Mesenchymal stem cell (in vitro differentiated cells and primary cell): ENCODE data around the gene DNMT3L.

Source experiments
- DNase-seq: peaks from one replicate; pipeline ENCODE4 v3.0.0-alpha.2; 2013
- H2AFZ ChIP-seq: one replicate; pipeline ENCODE4 v1.6.1; 2013; ENCODE audit warnings: low read depth, mild to moderate bottlenecking, control low read depth, inconsistent platforms, low read length, moderate library complexity
- H2AK5ac ChIP-seq: 2 replicates; pipeline ENCODE4 v1.6.1; 2013; ENCODE audit warnings: low read length, moderate library complexity, mild to moderate bottlenecking, inconsistent platforms; ENCODE audit not compliant: severe bottlenecking
- H2BK120ac ChIP-seq: one replicate; pipeline ENCODE4 v1.6.1; 2013; ENCODE audit warnings: low read depth, mild to moderate bottlenecking, inconsistent platforms, low read length, moderate library complexity
- H2BK12ac ChIP-seq, 2 experiments: one replicate each; pipeline ENCODE4 v1.6.1; 2013; ENCODE audit warnings: inconsistent platforms in 2 of 2, low read length in 2 of 2, mild to moderate bottlenecking in 2 of 2, moderate library complexity in 2 of 2, control low read depth in 1 of 2
- H2BK15ac ChIP-seq: one replicate; pipeline ENCODE4 v1.6.1; 2013; ENCODE audit warnings: mild to moderate bottlenecking, low read depth, inconsistent platforms; ENCODE audit not compliant: poor library complexity, severe bottlenecking
- H2BK5ac ChIP-seq: 2 replicates; pipeline ENCODE4 v1.6.1; 2013; ENCODE audit warnings: low read depth, mild to moderate bottlenecking, low read length, control low read depth, inconsistent platforms; ENCODE audit not compliant: poor library complexity, severe bottlenecking
- H3K14ac ChIP-seq, 2 experiments: one replicate each; pipeline ENCODE4 v1.6.1; 2013; ENCODE audit warnings: inconsistent platforms in 2 of 2, low read length in 2 of 2, control low read depth in 1 of 2, mild to moderate bottlenecking in 1 of 2, moderate library complexity in 1 of 2
- H3K18ac ChIP-seq, 2 experiments: one replicate each; pipeline ENCODE4 v1.6.1; 2013; ENCODE audit warnings: inconsistent platforms in 2 of 2, low read length in 2 of 2, control low read depth in 1 of 2, low read depth in 1 of 2, mild to moderate bottlenecking in 1 of 2
- H3K23ac ChIP-seq, 2 experiments: one replicate each; pipeline ENCODE4 v1.6.1; 2013; ENCODE audit warnings: inconsistent platforms in 2 of 2, low read length in 2 of 2, mild to moderate bottlenecking in 2 of 2, moderate library complexity in 2 of 2, control low read depth in 1 of 2
- H3K27ac ChIP-seq: 2 replicates; pipeline ENCODE4 v1.5.1; 2013; ENCODE audit warnings: mild to moderate bottlenecking, moderate library complexity, low read length, control low read depth, inconsistent platforms; ENCODE audit not compliant: poor library complexity, severe bottlenecking
- H3K27me3 ChIP-seq, 2 experiments: 2 replicates each; pipeline versions ENCODE4 v1.6.1 to v1.7.0; 2013; ENCODE audit warnings: low read length in 2 of 2, mild to moderate bottlenecking in 2 of 2, moderate library complexity in 2 of 2, control low read depth in 1 of 2, inconsistent platforms in 1 of 2; ENCODE audit not compliant: control insufficient read depth in 1 of 2, insufficient read depth in 1 of 2
- H3K36me3 ChIP-seq, 2 experiments: 2 replicates each; pipeline versions ENCODE4 v1.6.1 to v1.7.0; 2013; ENCODE audit warnings: low read length in 2 of 2, control low read depth in 1 of 2, inconsistent platforms in 1 of 2, low read depth in 1 of 2, mild to moderate bottlenecking in 1 of 2; ENCODE audit not compliant: insufficient read depth in 2 of 2, control insufficient read depth in 1 of 2
- H3K4ac ChIP-seq, 2 experiments: one replicate each; pipeline ENCODE4 v1.6.1; 2013; ENCODE audit warnings: inconsistent platforms in 2 of 2, low read length in 2 of 2, mild to moderate bottlenecking in 2 of 2, moderate library complexity in 2 of 2, control low read depth in 1 of 2, low read depth in 1 of 2
- H3K4me1 ChIP-seq: 2 replicates; pipeline ENCODE4 v1.6.1; 2013; ENCODE audit warnings: low read depth, low read length, control low read depth; ENCODE audit not compliant: control insufficient read depth, insufficient read depth
- H3K4me2 ChIP-seq: 2 replicates; pipeline ENCODE4 v1.6.1; 2013; ENCODE audit warnings: low read length, mild to moderate bottlenecking, inconsistent platforms; ENCODE audit not compliant: poor library complexity, severe bottlenecking
- H3K4me3 ChIP-seq, 2 experiments: 2 replicates each; pipeline versions ENCODE4 v1.5.1 to v1.7.0; 2013; ENCODE audit warnings: low read length in 2 of 2, mild to moderate bottlenecking in 2 of 2, control low read depth in 1 of 2, low read depth in 1 of 2; ENCODE audit not compliant: insufficient read depth in 1 of 2
- H3K79me1 ChIP-seq: replicated peaks from 2 replicates; pipeline ENCODE4 v1.6.1; 2013; ENCODE audit warnings: mild to moderate bottlenecking, control low read depth, low read length, inconsistent platforms; ENCODE audit not compliant: poor library complexity, severe bottlenecking
- H3K9ac ChIP-seq: 2 replicates; pipeline ENCODE4 v1.7.0; 2013; ENCODE audit warnings: mild to moderate bottlenecking, low read length, moderate library complexity
- H3K9me3 ChIP-seq: 2 replicates; pipeline ENCODE4 v1.7.0; 2013; ENCODE audit warnings: mild to moderate bottlenecking, low read length; ENCODE audit not compliant: control insufficient read depth
- H4K8ac ChIP-seq: one replicate; pipeline ENCODE4 v1.6.1; 2013; ENCODE audit warnings: inconsistent platforms, mild to moderate bottlenecking, low read length, moderate library complexity
- H4K91ac ChIP-seq: one replicate; pipeline ENCODE4 v1.6.1; 2013; ENCODE audit warnings: mild to moderate bottlenecking, low read length, inconsistent platforms
- WGBS: methylation state at CpG from one replicate; pipeline ENCODE4 v1.1.7; 2013; ENCODE audit warnings: mixed read lengths; 5-methylcytosine and 5-hydroxymethylcytosine counted together

Gene DNMT3L

GRCh38 chr21:44272284-44272858 lies 10.7 kb upstream of the DNMT3L start:
- Histone ChIP-seq H3K18ac (no peak overlapping the region), H2BK12ac (no peak overlapping the region), H2BK15ac (no peak overlapping the region), H3K36me3 (no peaks in the 10 kb centered on the region), H3K79me1 (no peaks in the 10 kb centered on the region), H2BK120ac (no peak overlapping the region), H3K9me3 (no peaks in the 10 kb centered on the region), H3K23ac (no peak overlapping the region), H4K8ac (no peak overlapping the region), H3K9ac (no peak overlapping the region), H3K4me3 (no peak overlapping the region), H3K14ac (no peak overlapping the region), H3K27ac (no peak overlapping the region), H3K4me1 (no peaks in the 10 kb centered on the region), H3K4ac (no peak overlapping the region), H3K4me2 (no peak overlapping the region), H2AFZ (no peak overlapping the region), H2BK5ac (no peak overlapping the region), H3K27me3 (peaks cover 10 to 41% of the 10 kb centered on the region in 2 experiments), H2AK5ac (no peak overlapping the region), H4K91ac (no peak overlapping the region)
- WGBS: 92% methylated on average over 18 of the region's 18 CpGs
- DNase-seq: no peak

GRCh38 chr21:44271558-44272283 lies 10.0 kb upstream of the DNMT3L start:
- DNase-seq: no peak
- H3K27me3 ChIP-seq: peaks cover 10 to 47% of the 10 kb centered on the region in 2 experiments
- WGBS: 80% methylated on average over 18 of the region's 18 CpGs

GRCh38 chr21:44269090-44269489 lies 7.4 kb upstream of the DNMT3L start:
- H3K27me3 ChIP-seq: peaks cover 0 to 39% of the 10 kb centered on the region in 2 experiments
- no peak overlapping the region for H2BK120ac ChIP-seq
- no peaks in the 10 kb centered on the region for H3K9me3 ChIP-seq
- H3K4me1 ChIP-seq: no peaks in the 10 kb centered on the region
- H2BK15ac ChIP-seq: no peak overlapping the region
- no peak overlapping the region for H3K27ac ChIP-seq
- H3K36me3 ChIP-seq: no peaks in the 10 kb centered on the region
- 58% methylated on average over 4 of the region's 8 CpGs for WGBS
- H3K23ac ChIP-seq: no peak overlapping the region
- no peak overlapping the region for H2AFZ ChIP-seq
- no peak overlapping the region for H2BK5ac ChIP-seq
- H3K4me3 ChIP-seq: no peak overlapping the region
- H3K18ac ChIP-seq: no peak overlapping the region
- H3K9ac ChIP-seq: no peak overlapping the region
- no peak overlapping the region for H3K14ac ChIP-seq
- DNase-seq: no peak
- H3K4me2 ChIP-seq: no peak overlapping the region
- H2BK12ac ChIP-seq: no peak overlapping the region
- no peak overlapping the region for H4K91ac ChIP-seq
- H3K79me1 ChIP-seq: no peaks in the 10 kb centered on the region
- no peak overlapping the region for H3K4ac ChIP-seq
- no peak overlapping the region for H2AK5ac ChIP-seq
- H4K8ac ChIP-seq: no peak overlapping the region

More at GRCh38 chr21:44271558-44272283, 10.0 kb upstream of the DNMT3L start:
- H3K27ac ChIP-seq: no peak overlapping the region
- no peak overlapping the region for H2BK120ac ChIP-seq
- H3K18ac ChIP-seq: no peak overlapping the region
- no peak overlapping the region for H4K91ac ChIP-seq
- H4K8ac ChIP-seq: no peak overlapping the region
- H3K4me1 ChIP-seq: no peaks in the 10 kb centered on the region
- H3K23ac ChIP-seq: no peak overlapping the region
- H3K9me3 ChIP-seq: no peaks in the 10 kb centered on the region
- H2BK12ac ChIP-seq: no peak overlapping the region
- H3K9ac ChIP-seq: no peak overlapping the region
- H3K36me3 ChIP-seq: no peaks in the 10 kb centered on the region
- no peak overlapping the region for H2AFZ ChIP-seq
- H2AK5ac ChIP-seq: no peak overlapping the region
- H3K14ac ChIP-seq: no peak overlapping the region
- H3K79me1 ChIP-seq: no peaks in the 10 kb centered on the region
- no peak overlapping the region for H2BK5ac ChIP-seq
- no peak overlapping the region for H3K4me2 ChIP-seq
- no peak overlapping the region for H2BK15ac ChIP-seq
- no peak overlapping the region for H3K4ac ChIP-seq
- no peak overlapping the region for H3K4me3 ChIP-seq

- Histone ChIP-seq H3K79me1 (no peaks in the 10 kb centered on the region), H3K18ac (no peak overlapping the region), H2AFZ (no peak overlapping the region), H3K14ac (no peak overlapping the region), H4K91ac (no peak overlapping the region), H3K36me3 (no peaks in the 10 kb centered on the region), H3K9ac (no peak overlapping the region), H3K9me3 (no peaks in the 10 kb centered on the region), H3K4me2 (no peak overlapping the region), H2BK12ac (no peak overlapping the region), H4K8ac (no peak overlapping the region), H2BK5ac (no peak overlapping the region), H2BK15ac (no peak overlapping the region), H2AK5ac (no peak overlapping the region), H3K27me3 (peaks cover 0 to 34% of the 10 kb centered on the region in 2 experiments), H3K23ac (no peak overlapping the region), H3K4me3 (no peak overlapping the region), H3K4ac (no peak overlapping the region), H3K4me1 (no peaks in the 10 kb centered on the region), H2BK120ac (no peak overlapping the region), H3K27ac (no peak overlapping the region)
- DNase-seq: no peak
- WGBS: 85% methylated on average over 19 of the region's 19 CpGs
Observed at GRCh38 chr21:44267655-44268142, 6.0 kb upstream of the DNMT3L start.
